Stimulated activated naive CD8-positive, alpha-beta T cell treated with anti-CD3 and anti-CD28 coated beads, Interleukin-15, Interleukin-2, amounts not matched to agents 100 ng/mL and 50 ng/mL, for 24 hours (primary cell): ENCODE data around the gene ZMIZ1.

Source experiments
- H3K27ac Mint-ChIP-seq: one replicate; pipeline ENCODE4 v1.8.0; 2021; ENCODE audit warnings: mild to moderate bottlenecking, mixed read lengths
- H3K27me3 Mint-ChIP-seq: one replicate; pipeline ENCODE4 v1.8.0; 2021; ENCODE audit warnings: mixed read lengths
- H3K36me3 Mint-ChIP-seq: one replicate; pipeline ENCODE4 v1.8.0; 2021; ENCODE audit warnings: low read depth, mixed read lengths
- H3K4me1 Mint-ChIP-seq: one replicate; pipeline ENCODE4 v1.8.0; 2021; ENCODE audit warnings: low read depth, mixed read lengths
- H3K4me3 Mint-ChIP-seq: one replicate; pipeline ENCODE4 v1.8.0; 2021; ENCODE audit warnings: mild to moderate bottlenecking, mixed read lengths
- H3K9me3 Mint-ChIP-seq: one replicate; pipeline ENCODE4 v1.8.0; 2021; ENCODE audit warnings: mixed read lengths

ZMIZ1 gene

GRCh38 chr10:79129361-79129997 lies 60.7 kb downstream of the ZMIZ1 start:
- Mint-ChIP-seq H3K27ac (no peak overlapping the region), H3K9me3 (no peaks in the 10 kb centered on the region)

GRCh38 chr10:79130255-79130654 lies 61.5 kb downstream of the ZMIZ1 start:
- H3K27me3 Mint-ChIP-seq: no peaks in the 10 kb centered on the region
- no peaks in the 10 kb centered on the region for H3K9me3 Mint-ChIP-seq
- H3K4me1 Mint-ChIP-seq: peaks cover 19% of the 10 kb centered on the region
- H3K4me3 Mint-ChIP-seq: no peak overlapping the region
- peaks cover 5% of the 10 kb centered on the region for H3K36me3 Mint-ChIP-seq
- no peak overlapping the region for H3K27ac Mint-ChIP-seq

More at GRCh38 chr10:79129361-79129997, 60.7 kb downstream of the ZMIZ1 start:
- Mint-ChIP-seq H3K36me3 (peaks cover 5% of the 10 kb centered on the region), H3K27me3 (no peaks in the 10 kb centered on the region), H3K4me3 (no peak overlapping the region), H3K4me1 (peaks cover 15% of the 10 kb centered on the region)

GRCh38 chr10:79130846-79131245 lies 62.1 kb downstream of the ZMIZ1 start:
- Mint-ChIP-seq H3K27ac (no peak overlapping the region), H3K36me3 (peaks cover 5% of the 10 kb centered on the region), H3K27me3 (no peaks in the 10 kb centered on the region), H3K4me1 (peaks cover 25% of the 10 kb centered on the region), H3K4me3 (no peak overlapping the region), H3K9me3 (no peaks in the 10 kb centered on the region)

GRCh38 chr10:79131836-79132631 lies 63.3 kb downstream of the ZMIZ1 start:
- Mint-ChIP-seq H3K36me3 (peaks cover 5% of the 10 kb centered on the region), H3K4me3 (no peak overlapping the region), H3K27me3 (no peaks in the 10 kb centered on the region), H3K4me1 (peaks cover 37% of the 10 kb centered on the region), H3K27ac (no peak overlapping the region), H3K9me3 (no peaks in the 10 kb centered on the region)

GRCh38 chr10:79132681-79133381 lies 64.1 kb downstream of the ZMIZ1 start:
- H3K4me1 Mint-ChIP-seq: peaks cover 45% of the 10 kb centered on the region

GRCh38 chr10:79133416-79133815 lies 64.7 kb downstream of the ZMIZ1 start:
- no peak overlapping the region for H3K27ac Mint-ChIP-seq
- no peaks in the 10 kb centered on the region for H3K27me3 Mint-ChIP-seq
- H3K36me3 Mint-ChIP-seq: peaks cover 5% of the 10 kb centered on the region
- no peak overlapping the region for H3K4me3 Mint-ChIP-seq
- H3K9me3 Mint-ChIP-seq: no peaks in the 10 kb centered on the region
- peaks cover 46% of the 10 kb centered on the region for H3K4me1 Mint-ChIP-seq

More at GRCh38 chr10:79132681-79133381, 64.1 kb downstream of the ZMIZ1 start:
- Mint-ChIP-seq H3K27ac (peak overlapping the region; percentile 32), H3K36me3 (peaks cover 5% of the 10 kb centered on the region), H3K4me3 (no peak overlapping the region), H3K9me3 (no peaks in the 10 kb centered on the region), H3K27me3 (no peaks in the 10 kb centered on the region)

GRCh38 chr10:79135790-79136189 lies 67.0 kb downstream of the ZMIZ1 start:
- H3K27ac Mint-ChIP-seq: peak overlapping the region; percentile 99
- H3K4me3 Mint-ChIP-seq: no peak overlapping the region
- H3K36me3 Mint-ChIP-seq: peaks cover 2% of the 10 kb centered on the region
- H3K4me1 Mint-ChIP-seq: peaks cover 49% of the 10 kb centered on the region
- H3K27me3 Mint-ChIP-seq: no peaks in the 10 kb centered on the region
- H3K9me3 Mint-ChIP-seq: no peaks in the 10 kb centered on the region

GRCh38 chr10:79136236-79137005 lies 67.7 kb downstream of the ZMIZ1 start:
- peak overlapping the region; percentile 99 for H3K27ac Mint-ChIP-seq
- H3K9me3 Mint-ChIP-seq: no peaks in the 10 kb centered on the region
- no peaks in the 10 kb centered on the region for H3K27me3 Mint-ChIP-seq
- peak overlapping the region; percentile 69 for H3K4me3 Mint-ChIP-seq
- H3K4me1 Mint-ChIP-seq: peaks cover 52% of the 10 kb centered on the region
- no peaks in the 10 kb centered on the region for H3K36me3 Mint-ChIP-seq

GRCh38 chr10:79137300-79137756 lies 68.6 kb downstream of the ZMIZ1 start:
- H3K27ac Mint-ChIP-seq: peak overlapping the region; percentile 93

GRCh38 chr10:79137826-79138225 lies 69.1 kb downstream of the ZMIZ1 start:
- Mint-ChIP-seq H3K9me3 (no peaks in the 10 kb centered on the region), H3K4me1 (peaks cover 59% of the 10 kb centered on the region), H3K27ac (peak overlapping the region; percentile 90), H3K36me3 (no peaks in the 10 kb centered on the region), H3K27me3 (no peaks in the 10 kb centered on the region), H3K4me3 (peak overlapping the region; percentile 70)

More at GRCh38 chr10:79137300-79137756, 68.6 kb downstream of the ZMIZ1 start:
- Mint-ChIP-seq H3K36me3 (no peaks in the 10 kb centered on the region), H3K27me3 (no peaks in the 10 kb centered on the region), H3K4me1 (peaks cover 56% of the 10 kb centered on the region), H3K4me3 (peak overlapping the region; percentile 70), H3K9me3 (no peaks in the 10 kb centered on the region)

GRCh38 chr10:79138449-79139123 lies 69.8 kb downstream of the ZMIZ1 start:
- peak overlapping the region; percentile 70 for H3K4me3 Mint-ChIP-seq
- peak overlapping the region; percentile 90 for H3K27ac Mint-ChIP-seq
- no peaks in the 10 kb centered on the region for H3K36me3 Mint-ChIP-seq
- no peaks in the 10 kb centered on the region for H3K27me3 Mint-ChIP-seq
- H3K4me1 Mint-ChIP-seq: peaks cover 66% of the 10 kb centered on the region
- no peaks in the 10 kb centered on the region for H3K9me3 Mint-ChIP-seq

- Mint-ChIP-seq H3K27me3 (no peaks in the 10 kb centered on the region), H3K36me3 (no peaks in the 10 kb centered on the region), H3K4me3 (no peak overlapping the region), H3K27ac (peak overlapping the region; percentile 90), H3K9me3 (no peaks in the 10 kb centered on the region), H3K4me1 (peaks cover 68% of the 10 kb centered on the region)
Measured at GRCh38 chr10:79139124-79139835, 70.5 kb downstream of the ZMIZ1 start.

GRCh38 chr10:79140085-79140793 lies 71.5 kb downstream of the ZMIZ1 start:
- no peaks in the 10 kb centered on the region for H3K36me3 Mint-ChIP-seq
- no peaks in the 10 kb centered on the region for H3K9me3 Mint-ChIP-seq
- no peak overlapping the region for H3K27ac Mint-ChIP-seq
- H3K27me3 Mint-ChIP-seq: no peaks in the 10 kb centered on the region
- H3K4me1 Mint-ChIP-seq: peaks cover 73% of the 10 kb centered on the region
- no peak overlapping the region for H3K4me3 Mint-ChIP-seq
